ENCODE results near the gene URAD.
"Not testable (repeated sequence)": the region's sequence is repeated elsewhere in the genome, so short reads cannot be mapped to it uniquely, and the experiment has no call there.

The URAD gene

GRCh38 chr13:27968316-27969081, 20.0 kb downstream of the URAD start:
- no peak for ATAC-seq
- Mint-ChIP-seq H3K9me3 (no peaks in the 10 kb centered on the region), H3K27ac (no peak overlapping the region), H3K4me3 (peak overlapping the region; percentile 12), H3K4me1 (peaks cover 20% of the 10 kb centered on the region), H3K36me3 (no peaks in the 10 kb centered on the region)
- no peak for DNase-seq (ENCODE audit: low spot score in 2 of 2)

- Mint-ChIP-seq H3K4me3 (peak overlapping the region; percentile 12), H3K27ac (no peak overlapping the region), H3K4me1 (peaks cover 20% of the 10 kb centered on the region), H3K36me3 (no peaks in the 10 kb centered on the region), H3K9me3 (no peaks in the 10 kb centered on the region)
- DNase-seq (ENCODE audit: low spot score in 2 of 2): no peak
- no peak for ATAC-seq
Measured at GRCh38 chr13:27967736-27968315, 20.7 kb downstream of the URAD start.

- DNase-seq (ENCODE audit: low spot score in 2 of 2) (no peak), ATAC-seq (no peak)
- Mint-ChIP-seq H3K4me3 (peak overlapping the region; percentile 12), H3K9me3 (no peaks in the 10 kb centered on the region), H3K36me3 (no peaks in the 10 kb centered on the region), H3K27ac (no peak overlapping the region), H3K4me1 (peaks cover 23% of the 10 kb centered on the region)
Measured at GRCh38 chr13:27967203-27967735, 21.2 kb downstream of the URAD start.

- no peaks in the 10 kb centered on the region for H3K36me3 Mint-ChIP-seq
- H3K4me1 Mint-ChIP-seq: peaks cover 25% of the 10 kb centered on the region
- DNase-seq (ENCODE audit: low spot score in 2 of 2) (no peak), ATAC-seq (no peak)
- H3K4me3 Mint-ChIP-seq: no peak overlapping the region
- no peaks in the 10 kb centered on the region for H3K9me3 Mint-ChIP-seq
- H3K27ac Mint-ChIP-seq: no peak overlapping the region
Measured at GRCh38 chr13:27966641-27967202, 21.8 kb downstream of the URAD start.

- no peak for ATAC-seq
- Mint-ChIP-seq H3K27ac (no peak overlapping the region), H3K4me1 (peaks cover 30% of the 10 kb centered on the region), H3K36me3 (no peaks in the 10 kb centered on the region), H3K9me3 (no peaks in the 10 kb centered on the region), H3K4me3 (no peak overlapping the region)
- no peak for DNase-seq (ENCODE audit: low spot score in 2 of 2)
Measured at GRCh38 chr13:27965740-27966640, 22.5 kb downstream of the URAD start.

GRCh38 chr13:27965343-27965739, 23.2 kb downstream of the URAD start:
- H3K4me1 Mint-ChIP-seq: peaks cover 30% of the 10 kb centered on the region

GRCh38 chr13:27964741-27965323, 23.7 kb downstream of the URAD start:
- DNase-seq (ENCODE audit: low spot score in 2 of 2): no peak
- H3K4me3 Mint-ChIP-seq: no peak overlapping the region
- H3K27ac Mint-ChIP-seq: no peak overlapping the region
- H3K9me3 Mint-ChIP-seq: no peaks in the 10 kb centered on the region
- no peaks in the 10 kb centered on the region for H3K36me3 Mint-ChIP-seq
- H3K4me1 Mint-ChIP-seq: peaks cover 30% of the 10 kb centered on the region
- no peak for ATAC-seq

More at GRCh38 chr13:27965343-27965739, 23.2 kb downstream of the URAD start:
- H3K9me3 Mint-ChIP-seq: no peaks in the 10 kb centered on the region
- DNase-seq (ENCODE audit: low spot score in 2 of 2) (no peak), ATAC-seq (no peak)
- no peaks in the 10 kb centered on the region for H3K36me3 Mint-ChIP-seq
- H3K27ac Mint-ChIP-seq: no peak overlapping the region
- H3K4me3 Mint-ChIP-seq: no peak overlapping the region

GRCh38 chr13:27964206-27964605, 24.3 kb downstream of the URAD start:
- not testable (repeated sequence) for DNase-seq (ENCODE audit: low spot score in 2 of 2); H3K27ac Mint-ChIP-seq

GRCh38 chr13:27963491-27963890, 25.0 kb downstream of the URAD start:
- peaks cover 24% of the 10 kb centered on the region for H3K4me1 Mint-ChIP-seq
- H3K27ac Mint-ChIP-seq: no peak overlapping the region
- no peak for DNase-seq (ENCODE audit: low spot score in 2 of 2)
- no peak for ATAC-seq
- no peaks in the 10 kb centered on the region for H3K36me3 Mint-ChIP-seq
- H3K4me3 Mint-ChIP-seq: no peak overlapping the region
- no peaks in the 10 kb centered on the region for H3K9me3 Mint-ChIP-seq

More at GRCh38 chr13:27964206-27964605, 24.3 kb downstream of the URAD start:
- H3K4me3 Mint-ChIP-seq, H3K36me3 Mint-ChIP-seq, H3K9me3 Mint-ChIP-seq, ATAC-seq: not testable (repeated sequence)
- peaks cover 27% of the 10 kb centered on the region for H3K4me1 Mint-ChIP-seq

- ATAC-seq (no peak), DNase-seq (ENCODE audit: low spot score in 2 of 2) (no peak)
- Mint-ChIP-seq H3K36me3 (no peaks in the 10 kb centered on the region), H3K4me1 (peaks cover 21% of the 10 kb centered on the region), H3K27ac (no peak overlapping the region), H3K9me3 (no peaks in the 10 kb centered on the region), H3K4me3 (no peak overlapping the region)
Measured at GRCh38 chr13:27962982-27963381, 25.5 kb downstream of the URAD start.

- ATAC-seq: no peak
- no peak overlapping the region for H3K4me3 Mint-ChIP-seq
- no peak for DNase-seq (ENCODE audit: low spot score in 2 of 2)
- H3K27ac Mint-ChIP-seq: no peak overlapping the region
- H3K36me3 Mint-ChIP-seq: no peaks in the 10 kb centered on the region
- peaks cover 14% of the 10 kb centered on the region for H3K4me1 Mint-ChIP-seq
- H3K9me3 Mint-ChIP-seq: no peaks in the 10 kb centered on the region
Measured at GRCh38 chr13:27962128-27962841, 26.2 kb downstream of the URAD start.

- H3K9me3 Mint-ChIP-seq: no peaks in the 10 kb centered on the region
- DNase-seq (ENCODE audit: low spot score in 2 of 2) (no peak), ATAC-seq (no peak)
- peaks cover 10% of the 10 kb centered on the region for H3K4me1 Mint-ChIP-seq
- no peak overlapping the region for H3K27ac Mint-ChIP-seq
- no peaks in the 10 kb centered on the region for H3K36me3 Mint-ChIP-seq
- H3K4me3 Mint-ChIP-seq: peak overlapping the region; percentile 47
Measured at GRCh38 chr13:27961227-27962085, 27.0 kb downstream of the URAD start.

GRCh38 chr13:27960362-27961226, 27.9 kb downstream of the URAD start:
- Mint-ChIP-seq H3K27ac (no peak overlapping the region), H3K9me3 (no peaks in the 10 kb centered on the region), H3K4me3 (peak overlapping the region; percentile 47), H3K4me1 (peaks cover 10% of the 10 kb centered on the region), H3K36me3 (no peaks in the 10 kb centered on the region)
- no peak for DNase-seq (ENCODE audit: low spot score in 2 of 2)
- ATAC-seq: peak; percentile 42

Measured in stimulated activated effector memory CD8-positive, alpha-beta T cell treated with anti-CD3 and anti-CD28 coated beads, Interleukin-12 subunit alpha, Interleukin-12 subunit beta, amount 100 ng/mL, for 72 hours (primary cell).